GM12873 (cell line): Measurements from ENCODE around the gene TNKS1BP1.

ENCODE experiments used
- TF ChIP-seq, protein P1 (sequence below): IDR thresholded peaks from 2 replicates; pipeline ENCODE4 v1.5.1; 2012; ENCODE audit warnings: low read depth, mild to moderate bottlenecking, moderate library complexity, low read length, control low read depth; ENCODE audit not compliant: insufficient read depth; ENCODE audit errors: missing control alignments

TNKS1BP1 gene, protein sequence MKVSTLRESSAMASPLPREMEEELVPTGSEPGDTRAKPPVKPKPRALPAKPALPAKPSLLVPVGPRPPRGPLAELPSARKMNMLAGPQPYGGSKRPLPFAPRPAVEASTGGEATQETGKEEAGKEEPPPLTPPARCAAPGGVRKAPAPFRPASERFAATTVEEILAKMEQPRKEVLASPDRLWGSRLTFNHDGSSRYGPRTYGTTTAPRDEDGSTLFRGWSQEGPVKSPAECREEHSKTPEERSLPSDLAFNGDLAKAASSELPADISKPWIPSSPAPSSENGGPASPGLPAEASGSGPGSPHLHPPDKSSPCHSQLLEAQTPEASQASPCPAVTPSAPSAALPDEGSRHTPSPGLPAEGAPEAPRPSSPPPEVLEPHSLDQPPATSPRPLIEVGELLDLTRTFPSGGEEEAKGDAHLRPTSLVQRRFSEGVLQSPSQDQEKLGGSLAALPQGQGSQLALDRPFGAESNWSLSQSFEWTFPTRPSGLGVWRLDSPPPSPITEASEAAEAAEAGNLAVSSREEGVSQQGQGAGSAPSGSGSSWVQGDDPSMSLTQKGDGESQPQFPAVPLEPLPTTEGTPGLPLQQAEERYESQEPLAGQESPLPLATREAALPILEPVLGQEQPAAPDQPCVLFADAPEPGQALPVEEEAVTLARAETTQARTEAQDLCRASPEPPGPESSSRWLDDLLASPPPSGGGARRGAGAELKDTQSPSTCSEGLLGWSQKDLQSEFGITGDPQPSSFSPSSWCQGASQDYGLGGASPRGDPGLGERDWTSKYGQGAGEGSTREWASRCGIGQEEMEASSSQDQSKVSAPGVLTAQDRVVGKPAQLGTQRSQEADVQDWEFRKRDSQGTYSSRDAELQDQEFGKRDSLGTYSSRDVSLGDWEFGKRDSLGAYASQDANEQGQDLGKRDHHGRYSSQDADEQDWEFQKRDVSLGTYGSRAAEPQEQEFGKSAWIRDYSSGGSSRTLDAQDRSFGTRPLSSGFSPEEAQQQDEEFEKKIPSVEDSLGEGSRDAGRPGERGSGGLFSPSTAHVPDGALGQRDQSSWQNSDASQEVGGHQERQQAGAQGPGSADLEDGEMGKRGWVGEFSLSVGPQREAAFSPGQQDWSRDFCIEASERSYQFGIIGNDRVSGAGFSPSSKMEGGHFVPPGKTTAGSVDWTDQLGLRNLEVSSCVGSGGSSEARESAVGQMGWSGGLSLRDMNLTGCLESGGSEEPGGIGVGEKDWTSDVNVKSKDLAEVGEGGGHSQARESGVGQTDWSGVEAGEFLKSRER (N-terminal part only)

DNA sequence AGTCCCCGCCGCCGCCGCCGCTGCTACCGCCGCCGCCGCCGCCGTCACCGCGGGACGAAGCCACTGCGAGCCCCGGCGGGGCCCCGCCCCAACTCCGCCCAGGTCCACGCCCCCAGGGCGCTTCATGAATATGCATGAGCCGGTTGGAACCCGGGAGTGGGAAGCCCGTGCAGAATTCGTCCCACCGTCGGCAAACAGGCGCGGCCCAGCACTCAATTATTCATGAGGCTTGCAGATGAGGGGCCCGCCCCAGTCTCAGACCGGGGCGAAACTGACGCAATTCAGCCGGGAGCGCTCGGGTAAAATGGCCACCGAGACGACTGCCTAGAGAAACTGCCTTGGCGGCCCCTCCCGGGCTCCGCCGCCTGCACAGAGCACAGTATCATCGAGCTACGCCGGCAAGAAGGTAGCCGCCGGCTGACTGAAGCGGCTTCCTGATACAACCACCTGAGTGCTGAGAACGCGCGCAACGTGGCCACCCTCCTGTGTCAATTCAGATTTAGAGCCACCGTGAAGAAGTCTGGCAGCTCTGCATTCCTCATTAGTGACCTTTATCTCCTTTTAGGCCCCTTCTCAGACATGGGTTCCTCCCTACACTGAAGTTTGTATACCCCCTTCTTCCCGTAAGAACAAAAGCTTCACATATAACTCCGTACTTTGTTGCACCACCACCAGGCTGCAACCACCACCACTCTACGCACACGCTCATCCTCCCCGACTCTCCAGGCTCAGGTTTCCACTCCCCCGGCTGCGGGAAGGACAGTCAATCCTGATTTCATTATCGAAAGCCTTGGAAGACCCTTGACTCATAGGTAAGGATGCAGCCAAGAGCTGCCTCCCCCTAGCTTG lies at the start of gene TNKS1BP1:
TSS of gene TNKS1BP1 (minus strand) at position 67 of the 849 bp plus-strand sequence. CDS start 3,067 bp downstream, outside the sequence.
- TF ChIP-seq, protein P1, sequence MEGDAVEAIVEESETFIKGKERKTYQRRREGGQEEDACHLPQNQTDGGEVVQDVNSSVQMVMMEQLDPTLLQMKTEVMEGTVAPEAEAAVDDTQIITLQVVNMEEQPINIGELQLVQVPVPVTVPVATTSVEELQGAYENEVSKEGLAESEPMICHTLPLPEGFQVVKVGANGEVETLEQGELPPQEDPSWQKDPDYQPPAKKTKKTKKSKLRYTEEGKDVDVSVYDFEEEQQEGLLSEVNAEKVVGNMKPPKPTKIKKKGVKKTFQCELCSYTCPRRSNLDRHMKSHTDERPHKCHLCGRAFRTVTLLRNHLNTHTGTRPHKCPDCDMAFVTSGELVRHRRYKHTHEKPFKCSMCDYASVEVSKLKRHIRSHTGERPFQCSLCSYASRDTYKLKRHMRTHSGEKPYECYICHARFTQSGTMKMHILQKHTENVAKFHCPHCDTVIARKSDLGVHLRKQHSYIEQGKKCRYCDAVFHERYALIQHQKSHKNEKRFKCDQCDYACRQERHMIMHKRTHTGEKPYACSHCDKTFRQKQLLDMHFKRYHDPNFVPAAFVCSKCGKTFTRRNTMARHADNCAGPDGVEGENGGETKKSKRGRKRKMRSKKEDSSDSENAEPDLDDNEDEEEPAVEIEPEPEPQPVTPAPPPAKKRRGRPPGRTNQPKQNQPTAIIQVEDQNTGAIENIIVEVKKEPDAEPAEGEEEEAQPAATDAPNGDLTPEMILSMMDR: no peak

DNA sequence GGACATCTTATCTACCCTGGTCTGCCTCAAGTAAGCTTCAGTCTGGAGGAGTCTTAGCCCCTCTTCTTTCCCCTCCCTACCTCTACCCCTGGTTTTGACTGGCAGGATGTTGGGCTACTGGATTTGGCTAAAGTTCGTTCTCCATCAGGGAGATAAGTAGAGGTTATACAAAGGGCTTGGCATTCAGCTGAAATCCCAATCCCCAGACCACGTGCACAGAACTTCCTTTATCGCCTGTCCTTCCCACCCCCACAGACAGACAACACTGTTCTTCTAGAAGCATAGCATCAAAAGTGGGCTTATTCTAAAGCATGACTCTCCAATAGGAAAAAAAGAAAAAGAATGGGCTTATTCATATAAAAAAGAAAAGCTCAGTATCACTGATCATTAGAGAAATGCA lies 48.4 kb upstream of the TNKS1BP1 start:
- TF ChIP-seq, protein P1: no peak

DNA sequence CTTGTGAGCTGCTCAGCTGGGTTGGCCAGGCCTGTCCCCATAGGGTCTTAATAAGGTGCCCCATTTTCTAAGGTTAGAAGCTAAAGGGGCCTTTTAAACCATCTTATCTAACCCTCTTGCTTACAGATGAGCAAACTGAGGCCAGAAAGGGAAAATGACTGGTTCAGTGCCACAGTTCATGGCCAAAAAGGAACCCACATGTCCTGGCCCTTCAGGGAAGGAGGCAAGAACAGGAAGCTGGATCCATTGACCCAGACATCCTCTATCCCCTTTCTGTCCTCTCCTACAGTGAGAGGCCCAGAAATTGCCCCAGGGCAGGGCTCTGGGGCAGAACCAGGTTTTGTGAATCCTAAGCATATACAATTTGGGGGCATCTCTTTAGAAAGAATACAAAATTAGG lies 46.2 kb upstream of the TNKS1BP1 start:
- TF ChIP-seq, protein P1: no peak

DNA sequence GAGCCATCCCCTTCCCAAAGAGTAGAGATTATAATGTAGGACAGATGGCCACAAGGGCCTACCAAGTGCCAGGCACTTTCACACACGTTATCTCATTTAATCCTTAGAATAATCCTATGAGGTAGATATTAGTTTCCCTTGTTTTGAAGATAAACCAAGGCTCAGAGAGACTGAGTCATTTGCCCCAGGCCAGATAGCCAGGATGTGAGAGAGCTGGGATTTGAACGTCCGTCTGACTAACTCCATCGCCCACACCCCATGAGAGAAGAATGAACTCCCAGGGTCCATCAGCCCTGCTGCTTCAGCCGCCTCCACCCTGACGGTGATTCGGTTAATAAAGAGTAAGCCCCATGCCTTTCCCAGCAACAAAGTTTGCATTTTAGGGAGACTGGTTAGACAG lies 45.5 kb upstream of the TNKS1BP1 start:
- TF ChIP-seq, protein P1: no peak

DNA sequence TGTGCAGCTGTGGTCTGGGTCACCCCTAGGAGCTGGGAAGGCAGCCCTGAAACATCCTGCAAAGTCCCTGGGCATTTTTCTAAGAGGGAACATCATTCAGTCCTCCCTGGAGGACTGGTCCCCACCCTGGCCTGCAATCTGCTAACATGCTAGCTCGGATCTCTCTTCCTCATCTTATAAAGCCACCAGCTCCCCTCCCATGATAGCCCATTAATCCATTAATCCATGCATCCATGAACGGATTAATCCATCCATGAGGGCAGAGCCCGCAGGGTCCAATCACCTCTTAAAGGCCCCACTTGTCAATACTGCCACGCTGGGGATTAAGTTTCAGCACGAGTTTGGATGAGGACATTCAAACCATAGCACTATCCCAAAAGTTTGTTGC lies 44.1 kb upstream of the TNKS1BP1 start:
- TF ChIP-seq, protein P1: no peak

DNA sequence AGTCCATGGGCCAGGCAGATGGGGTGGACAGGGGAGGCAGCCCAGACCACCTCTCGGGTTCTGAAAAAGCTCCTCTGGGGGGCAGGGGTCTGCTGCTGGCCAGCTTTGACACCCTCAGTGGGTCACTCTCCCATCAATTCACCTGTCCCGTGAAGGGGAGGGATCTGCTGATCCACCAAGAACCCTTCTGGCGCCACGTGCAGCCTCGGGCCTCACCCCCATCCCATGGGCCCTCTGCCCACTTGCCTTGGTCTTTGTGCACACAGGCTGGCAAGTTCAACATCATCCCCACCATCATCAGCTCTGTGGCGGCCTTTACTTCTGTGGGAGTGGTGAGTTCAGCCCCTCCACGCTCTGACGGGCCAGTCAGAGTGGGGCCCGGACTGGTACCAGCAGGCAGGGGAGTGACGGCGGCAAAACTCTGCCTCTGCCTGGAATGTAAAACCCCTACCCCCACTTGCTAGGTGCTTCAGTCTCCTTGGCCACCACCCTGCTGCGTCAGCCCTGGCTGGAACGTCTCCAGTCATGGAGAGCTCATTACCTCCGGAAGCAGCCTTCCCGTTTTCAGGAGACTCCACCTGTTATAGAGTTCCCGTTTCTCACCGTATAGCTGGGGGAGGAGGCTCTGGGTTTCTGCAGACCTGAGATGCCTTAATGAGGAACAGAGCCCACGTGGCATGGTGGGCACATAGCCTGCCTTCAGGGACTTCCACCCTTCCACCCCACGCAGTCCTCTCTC lies 43.5 kb upstream of the TNKS1BP1 start:
- TF ChIP-seq, protein P1: no peak
